ES-I3 (cell line): ENCODE data around the gene LBP.

ENCODE experiments used
- H3K36me3 ChIP-seq: 2 replicates; pipeline ENCODE4 v1.6.1; 2013; ENCODE audit warnings: mild to moderate bottlenecking, low read length, control low read depth, moderate library complexity; ENCODE audit not compliant: insufficient read depth
- H3K4me1 ChIP-seq: 2 replicates; pipeline ENCODE4 v1.6.1; 2013; ENCODE audit warnings: mild to moderate bottlenecking, control low read depth, low read length; ENCODE audit not compliant: insufficient read depth
- H3K9ac ChIP-seq: 2 replicates; pipeline ENCODE4 v1.6.1; 2013; ENCODE audit warnings: low read depth, mild to moderate bottlenecking, low read length, moderate library complexity
- H3K9me3 ChIP-seq: 2 replicates; pipeline ENCODE4 v1.6.1; 2013; ENCODE audit warnings: mild to moderate bottlenecking, low read length, moderate library complexity; ENCODE audit not compliant: control insufficient read depth, insufficient read depth

LBP gene, protein sequence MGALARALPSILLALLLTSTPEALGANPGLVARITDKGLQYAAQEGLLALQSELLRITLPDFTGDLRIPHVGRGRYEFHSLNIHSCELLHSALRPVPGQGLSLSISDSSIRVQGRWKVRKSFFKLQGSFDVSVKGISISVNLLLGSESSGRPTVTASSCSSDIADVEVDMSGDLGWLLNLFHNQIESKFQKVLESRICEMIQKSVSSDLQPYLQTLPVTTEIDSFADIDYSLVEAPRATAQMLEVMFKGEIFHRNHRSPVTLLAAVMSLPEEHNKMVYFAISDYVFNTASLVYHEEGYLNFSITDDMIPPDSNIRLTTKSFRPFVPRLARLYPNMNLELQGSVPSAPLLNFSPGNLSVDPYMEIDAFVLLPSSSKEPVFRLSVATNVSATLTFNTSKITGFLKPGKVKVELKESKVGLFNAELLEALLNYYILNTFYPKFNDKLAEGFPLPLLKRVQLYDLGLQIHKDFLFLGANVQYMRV

DNA sequence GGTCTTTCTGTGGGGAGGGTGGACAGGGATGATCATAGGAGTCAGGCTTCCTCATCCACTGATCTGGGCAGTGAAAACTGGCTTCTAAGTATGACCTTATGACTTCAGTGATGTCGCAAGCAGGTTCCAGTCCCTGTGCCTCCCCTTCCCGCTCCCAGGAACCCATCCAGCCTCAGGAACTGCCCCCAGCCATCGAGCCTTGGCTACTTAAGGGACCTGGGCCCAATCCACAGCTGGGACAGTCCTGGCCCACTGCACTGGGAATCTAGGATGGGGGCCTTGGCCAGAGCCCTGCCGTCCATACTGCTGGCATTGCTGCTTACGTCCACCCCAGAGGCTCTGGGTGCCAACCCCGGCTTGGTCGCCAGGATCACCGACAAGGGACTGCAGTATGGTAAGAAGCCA is at the start of gene LBP:
Gene LBP, plus strand, starts transcription at position 236 of the 405 bp plus-strand sequence. Its CDS starts 35 bp downstream, at position 271.
- H3K36me3 ChIP-seq, result no peaks in the 10 kb centered on the region
- H3K4me1 ChIP-seq, result peaks cover 16% of the 10 kb centered on the region
- H3K9me3 ChIP-seq, result no peaks in the 10 kb centered on the region
- H3K9ac ChIP-seq, result no peak within 1 kb of the TSS

DNA sequence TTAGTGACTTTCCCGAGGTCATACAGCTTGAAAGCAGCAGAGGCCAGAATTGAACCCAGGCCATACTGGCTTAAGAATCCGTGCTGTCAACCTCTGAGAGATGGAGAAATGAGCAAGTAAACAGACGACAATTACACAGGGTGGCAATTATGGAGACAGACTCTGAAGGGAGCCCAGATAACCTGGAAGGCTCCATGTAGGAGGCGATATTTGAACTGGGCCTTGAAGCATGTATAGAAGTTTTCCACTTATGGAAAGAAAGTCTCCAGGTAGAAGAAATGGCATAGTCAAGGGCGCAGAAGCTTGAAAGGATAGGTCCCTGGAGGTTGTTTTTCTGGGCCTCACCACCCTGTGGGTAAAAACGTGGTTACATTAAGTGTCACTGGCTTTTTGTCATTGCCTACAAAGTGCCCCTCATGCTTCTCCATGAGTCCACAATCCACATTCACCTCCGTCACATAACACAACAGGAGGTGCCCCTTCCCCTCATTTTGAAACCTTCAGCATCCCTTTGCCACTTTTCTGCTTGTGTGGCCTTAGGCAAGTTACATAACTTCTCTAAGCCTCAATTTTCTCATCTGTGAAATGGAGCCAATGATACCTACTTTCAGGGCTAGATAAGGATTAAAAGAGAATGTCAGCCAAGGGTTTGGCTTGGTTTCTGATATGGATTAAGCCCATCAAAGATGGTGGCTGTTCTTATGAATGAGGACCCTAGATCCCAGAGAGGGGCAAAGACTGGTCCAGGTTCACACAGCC is 48.2 kb upstream of the LBP start:
- Histone ChIP-seq H3K36me3 (no peaks in the 10 kb centered on the region), H3K9ac (no peak overlapping the region), H3K4me1 (no peaks in the 10 kb centered on the region; the same call in 1 of the 2 replicates), H3K9me3 (no peaks in the 10 kb centered on the region)

DNA sequence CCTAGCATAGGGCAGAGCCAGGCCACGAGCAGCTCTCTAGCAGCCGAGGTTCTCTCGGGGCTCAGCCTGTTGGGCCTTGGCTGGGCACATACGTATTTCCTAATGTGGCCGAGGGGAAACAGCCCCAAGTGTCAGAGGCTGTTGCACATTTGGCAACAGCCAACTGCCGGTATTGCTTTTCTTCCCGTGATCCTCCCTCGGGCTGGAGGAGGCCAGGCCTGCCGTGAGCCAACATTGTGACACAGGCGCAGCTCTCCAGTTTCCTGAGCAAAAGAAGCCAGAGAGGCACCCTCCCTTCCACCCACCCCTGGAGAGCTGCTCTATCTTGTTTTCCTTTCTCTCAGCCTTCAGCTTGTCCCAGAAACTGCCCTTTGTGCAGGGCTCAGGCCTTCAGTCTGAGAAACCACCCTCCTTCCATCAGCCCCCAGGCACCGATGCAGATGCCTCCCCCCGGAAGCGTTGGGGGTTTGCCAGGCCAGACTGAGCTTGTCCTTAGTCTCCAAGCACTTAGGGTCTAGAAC is 47.5 kb upstream of the LBP start:
- Histone ChIP-seq H3K4me1 (no peaks in the 10 kb centered on the region; the same call in 1 of the 2 replicates), H3K9ac (no peak overlapping the region), H3K9me3 (no peaks in the 10 kb centered on the region), H3K36me3 (no peaks in the 10 kb centered on the region)

DNA sequence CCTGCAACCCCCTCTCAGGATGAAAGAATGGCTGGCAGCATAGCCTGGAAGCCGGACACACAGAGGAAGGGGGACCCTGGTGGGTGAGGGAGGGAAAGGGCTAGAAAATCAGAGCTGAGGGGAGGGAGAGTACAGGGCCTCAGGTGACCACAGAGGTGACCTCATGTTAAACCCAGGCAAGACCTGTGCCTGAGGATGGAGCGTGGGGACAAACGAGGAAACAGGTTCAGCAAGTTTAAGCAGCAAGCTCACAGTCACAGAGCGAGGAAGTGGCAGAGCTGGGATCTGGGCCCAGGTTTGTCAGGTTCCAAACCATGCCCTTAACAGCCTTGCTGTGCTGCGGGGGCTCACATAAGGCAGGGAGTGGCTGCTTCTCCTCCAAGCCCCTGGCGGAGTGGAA is 46.3 kb upstream of the LBP start:
- no peaks in the 10 kb centered on the region for H3K9me3 ChIP-seq
- H3K36me3 ChIP-seq, result no peaks in the 10 kb centered on the region
- H3K4me1 ChIP-seq, result no peaks in the 10 kb centered on the region; the same call in 1 of the 2 replicates
- no peak overlapping the region for H3K9ac ChIP-seq

DNA sequence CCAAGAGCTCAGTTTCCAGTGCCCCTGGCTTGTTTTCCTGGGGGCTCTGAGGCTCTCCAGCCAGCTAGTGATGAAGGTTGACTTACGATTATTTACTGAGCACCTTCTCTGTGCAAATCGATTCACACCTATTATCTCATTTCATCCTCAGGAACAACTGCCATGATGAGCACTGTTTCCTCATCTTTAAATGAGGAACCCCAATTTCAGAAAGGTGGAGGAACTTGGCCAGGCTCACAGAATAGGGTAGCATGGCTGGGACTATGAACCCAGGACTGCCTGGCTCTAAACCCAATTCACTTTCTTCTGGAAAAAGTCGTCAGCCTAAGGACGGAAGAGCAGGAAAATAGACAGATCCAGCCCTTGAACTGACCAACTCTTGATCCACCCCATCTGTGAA is 45.8 kb upstream of the LBP start:
- Histone ChIP-seq H3K36me3 (no peaks in the 10 kb centered on the region), H3K9ac (no peak overlapping the region), H3K4me1 (no peaks in the 10 kb centered on the region; the same call in 1 of the 2 replicates), H3K9me3 (no peaks in the 10 kb centered on the region)

DNA sequence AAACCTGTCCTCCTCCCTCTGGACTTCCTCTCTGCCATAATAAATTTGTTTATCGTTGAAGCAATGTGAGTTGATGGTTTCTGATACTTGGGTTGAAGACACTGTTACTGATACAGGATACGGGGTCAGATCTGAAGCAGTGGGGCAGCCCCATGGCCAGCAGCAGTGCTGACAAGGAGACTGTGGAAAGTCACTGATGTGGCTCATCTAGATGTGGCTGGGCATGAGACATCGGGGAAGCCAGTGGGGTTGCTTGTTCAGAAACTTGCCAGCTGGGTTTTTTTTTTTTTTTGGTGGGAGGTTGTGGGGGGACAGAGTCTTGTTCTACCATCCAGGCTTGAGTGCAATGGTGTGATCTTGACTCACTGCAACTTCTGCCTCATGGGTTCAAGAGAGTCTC is 45.0 kb upstream of the LBP start:
- H3K4me1 ChIP-seq, result no peaks in the 10 kb centered on the region; the same call in 1 of the 2 replicates
- H3K36me3 ChIP-seq, result no peaks in the 10 kb centered on the region
- no peak overlapping the region for H3K9ac ChIP-seq
- no peaks in the 10 kb centered on the region for H3K9me3 ChIP-seq

DNA sequence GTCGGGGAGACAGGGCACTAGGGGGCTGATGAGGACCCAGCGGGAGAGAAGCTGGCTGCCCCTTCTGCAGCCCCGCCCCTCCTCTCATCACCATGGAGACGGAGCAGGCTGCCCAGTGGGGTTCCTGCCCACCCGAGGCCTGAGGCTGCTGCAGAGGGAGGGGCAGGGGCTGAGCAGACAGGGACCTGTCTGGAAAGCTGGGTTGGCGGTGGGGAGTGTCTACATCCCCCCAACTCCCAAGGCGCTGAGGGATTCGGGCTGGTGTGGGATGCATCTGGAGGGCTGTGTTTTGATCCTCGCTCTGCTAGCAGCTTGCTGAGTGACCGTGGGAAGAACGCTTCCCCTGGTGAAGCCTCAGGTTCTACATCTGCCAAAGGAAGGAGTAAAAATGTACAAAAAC is 43.5 kb upstream of the LBP start:
- no peaks in the 10 kb centered on the region for H3K36me3 ChIP-seq
- no peak overlapping the region for H3K9ac ChIP-seq
- no peaks in the 10 kb centered on the region; the same call in 1 of the 2 replicates for H3K4me1 ChIP-seq
- no peaks in the 10 kb centered on the region for H3K9me3 ChIP-seq

DNA sequence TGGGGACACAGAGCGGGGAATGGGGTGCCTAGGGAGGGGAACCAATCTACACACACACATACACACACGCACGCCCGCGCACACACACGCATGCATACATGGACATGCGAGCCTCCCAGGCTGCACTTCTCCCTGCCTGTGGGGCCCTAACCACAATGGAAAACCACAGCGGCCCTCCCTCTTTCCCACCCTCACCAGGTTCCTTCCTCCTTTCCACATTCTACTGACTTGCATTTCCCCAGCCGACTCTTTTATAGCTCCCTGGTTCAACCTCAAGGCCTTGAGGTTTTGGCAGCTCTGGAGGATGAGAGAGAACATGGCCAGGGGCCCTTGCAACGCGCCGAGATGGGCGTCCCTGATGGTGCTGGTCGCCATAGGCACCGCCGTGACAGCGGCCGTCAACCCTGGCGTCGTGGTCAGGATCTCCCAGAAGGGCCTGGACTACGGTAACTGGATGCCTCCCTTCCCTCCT is 42.3 kb upstream of the LBP start, which contains the start of gene BPI:
Gene BPI, plus strand, starts transcription at position 249 of the 472 bp plus-strand sequence. Its CDS starts 68 bp downstream, at position 317.
- Histone ChIP-seq H3K9me3 (no peaks in the 10 kb centered on the region), H3K9ac (no peak within 1 kb of the TSS), H3K36me3 (no peaks in the 10 kb centered on the region), H3K4me1 (no peaks in the 10 kb centered on the region; the same call in 1 of the 2 replicates)

DNA sequence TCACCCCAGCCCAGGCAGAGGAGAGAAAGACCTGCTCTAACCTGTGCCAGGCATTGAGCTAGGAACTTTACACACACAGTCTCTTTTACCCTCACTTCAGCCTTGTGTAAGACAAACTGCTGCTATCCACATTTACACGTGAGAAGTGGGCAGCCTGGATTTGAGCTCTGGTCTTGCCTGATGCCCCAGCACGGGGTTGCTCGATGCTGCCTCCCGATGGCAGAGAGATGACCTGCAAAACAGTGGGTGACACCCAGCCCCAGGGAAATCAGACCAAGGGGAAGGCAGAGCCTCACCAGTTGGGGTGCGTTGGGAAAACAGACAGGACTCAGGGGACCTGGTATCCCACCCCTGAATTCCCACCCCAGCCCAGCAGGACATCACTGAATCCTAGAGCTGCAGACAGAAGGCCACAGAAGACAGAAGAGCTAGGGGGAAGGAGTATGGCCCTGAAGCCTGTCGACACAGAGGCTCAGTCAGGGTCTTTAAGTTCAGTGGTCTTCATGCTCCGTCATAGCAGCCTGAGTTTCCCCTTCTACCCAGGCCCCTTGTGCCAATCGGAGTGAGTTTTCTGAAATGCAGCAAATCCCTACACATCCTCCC is 41.3 kb upstream of the LBP start:
- Histone ChIP-seq H3K4me1 (no peaks in the 10 kb centered on the region), H3K36me3 (no peaks in the 10 kb centered on the region), H3K9ac (no peak overlapping the region), H3K9me3 (no peaks in the 10 kb centered on the region)

DNA sequence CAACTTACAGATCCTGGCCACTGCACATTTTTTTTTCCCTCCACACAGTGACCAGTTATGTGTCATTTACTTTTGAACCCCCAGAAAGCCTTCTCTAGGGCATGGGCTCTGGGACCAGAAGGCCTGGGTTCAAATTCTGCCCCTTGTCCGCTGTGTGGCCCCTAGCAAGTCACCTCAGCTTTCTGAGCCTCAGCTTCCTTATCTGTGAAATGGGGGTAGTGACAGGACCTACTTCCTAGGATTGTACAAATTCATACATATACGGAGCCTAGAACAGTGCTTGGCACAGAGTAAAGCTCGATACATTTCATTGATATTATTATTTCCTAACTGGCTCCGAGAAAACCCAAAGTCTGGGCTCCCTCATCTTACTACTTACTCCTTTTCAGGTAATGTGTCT is 40.7 kb upstream of the LBP start:
- H3K4me1 ChIP-seq, result no peaks in the 10 kb centered on the region
- H3K9me3 ChIP-seq, result no peaks in the 10 kb centered on the region
- H3K9ac ChIP-seq, result no peak overlapping the region
- no peaks in the 10 kb centered on the region for H3K36me3 ChIP-seq

DNA sequence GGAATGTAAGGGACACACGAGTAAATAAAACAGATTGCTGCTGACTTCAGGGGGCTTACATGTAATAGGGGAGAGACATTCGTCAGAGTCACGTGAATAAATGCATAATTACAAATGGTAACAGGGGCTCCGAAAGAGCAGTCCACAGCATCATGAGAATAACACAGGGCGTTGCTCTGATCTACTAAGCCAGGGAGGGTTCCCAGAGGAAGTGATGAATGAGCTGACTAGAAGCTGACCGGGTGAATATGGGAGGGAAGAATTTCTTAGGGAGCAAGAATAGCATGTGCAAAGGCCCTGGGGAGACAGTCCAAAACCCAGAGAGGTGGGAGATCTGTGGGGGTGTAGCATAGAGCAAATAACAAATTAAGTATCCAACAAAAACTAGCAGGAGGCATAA is 39.9 kb upstream of the LBP start:
- Histone ChIP-seq H3K4me1 (no peaks in the 10 kb centered on the region), H3K36me3 (no peaks in the 10 kb centered on the region), H3K9me3 (no peaks in the 10 kb centered on the region), H3K9ac (no peak overlapping the region)

DNA sequence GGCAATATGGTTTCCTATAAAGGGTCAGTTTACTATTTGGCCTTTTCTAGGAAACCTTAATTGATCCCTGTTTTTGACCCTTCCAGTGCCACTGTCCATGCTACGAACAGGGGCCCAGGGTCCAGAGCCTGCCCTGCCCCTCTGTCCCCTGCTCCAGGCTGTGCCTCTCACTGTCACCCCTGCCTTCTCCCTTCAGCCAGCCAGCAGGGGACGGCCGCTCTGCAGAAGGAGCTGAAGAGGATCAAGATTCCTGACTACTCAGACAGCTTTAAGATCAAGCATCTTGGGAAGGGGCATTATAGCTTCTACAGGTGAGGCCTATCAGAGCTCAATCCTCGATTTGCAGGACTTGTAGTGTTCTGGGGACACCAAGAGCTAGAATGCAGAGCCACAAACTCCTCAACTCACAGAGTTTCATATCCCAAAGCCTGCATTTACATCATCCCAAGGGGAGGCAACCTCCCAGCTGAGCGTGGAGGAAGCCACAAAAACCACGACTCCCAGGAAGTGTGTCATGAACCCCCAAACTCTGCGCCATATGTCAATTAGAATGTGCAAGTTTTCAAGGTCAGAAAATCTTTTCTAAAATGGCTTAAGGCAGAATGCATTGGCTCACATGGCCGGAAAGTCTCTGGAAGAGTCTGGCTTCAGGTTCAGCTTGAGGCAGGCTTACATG is 38.8 kb upstream of the LBP start:
- Histone ChIP-seq H3K36me3 (no peaks in the 10 kb centered on the region), H3K9me3 (no peaks in the 10 kb centered on the region), H3K9ac (no peak overlapping the region), H3K4me1 (no peaks in the 10 kb centered on the region)

DNA sequence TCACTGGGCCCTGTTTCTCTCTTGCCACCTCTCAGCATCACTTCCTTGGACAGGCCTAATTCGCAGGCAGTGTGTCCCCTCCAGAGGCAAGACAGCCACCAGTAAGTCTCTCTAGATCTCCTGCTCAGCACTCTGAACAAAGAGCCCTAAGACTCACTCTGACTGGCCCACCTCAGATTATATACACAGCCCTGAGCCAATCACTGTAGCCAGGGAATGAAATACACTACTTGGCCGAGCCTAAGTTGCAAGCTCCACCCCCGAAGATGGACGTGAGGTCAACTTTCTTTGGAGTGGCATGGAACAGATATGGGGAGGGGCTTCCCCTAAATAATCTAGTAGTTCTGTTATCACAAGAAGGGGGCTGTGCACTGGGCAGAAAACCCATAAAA is 38.2 kb upstream of the LBP start:
- Histone ChIP-seq H3K9ac (no peak overlapping the region), H3K4me1 (no peaks in the 10 kb centered on the region), H3K36me3 (no peaks in the 10 kb centered on the region), H3K9me3 (no peaks in the 10 kb centered on the region)

DNA sequence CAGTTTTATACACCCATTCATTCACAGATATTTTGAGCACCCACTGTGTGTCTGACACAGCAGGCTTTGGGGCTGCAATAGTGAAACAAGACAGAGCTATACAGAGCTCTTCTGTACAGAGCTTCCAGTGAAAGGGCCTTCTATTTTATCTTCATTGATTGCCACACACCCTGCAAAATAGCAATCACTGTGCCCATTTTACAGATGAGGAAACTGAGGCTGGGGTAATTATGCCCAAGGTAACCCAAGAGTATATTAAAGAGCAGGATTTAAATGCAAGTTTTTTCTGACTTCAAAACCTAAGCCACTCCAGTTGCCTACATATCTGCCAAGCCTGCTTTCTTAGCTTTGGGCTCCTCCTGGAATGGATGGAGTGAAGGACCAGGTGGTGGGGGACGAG is 37.8 kb upstream of the LBP start:
- Histone ChIP-seq H3K36me3 (no peaks in the 10 kb centered on the region), H3K9me3 (no peaks in the 10 kb centered on the region), H3K4me1 (no peaks in the 10 kb centered on the region), H3K9ac (no peak overlapping the region)
